Epithelial cell of prostate (primary cell): Measurements from ENCODE around the gene CRYM.
"Not testable (repeated sequence)": the region's sequence is repeated elsewhere in the genome, so short reads cannot be mapped to it uniquely, and the experiment has no call there.

Source experiments
- DNase-seq: peaks from one replicate; pipeline ENCODE4 v3.0.0-alpha.2; 2011; ENCODE audit warnings: low read depth, low spot score
- H3K27ac ChIP-seq: fragments of 450-650 bp; 2 replicates; pipeline ENCODE4 v1.5.1; 2017; ENCODE audit warnings: mild to moderate bottlenecking

Gene CRYM

DNA sequence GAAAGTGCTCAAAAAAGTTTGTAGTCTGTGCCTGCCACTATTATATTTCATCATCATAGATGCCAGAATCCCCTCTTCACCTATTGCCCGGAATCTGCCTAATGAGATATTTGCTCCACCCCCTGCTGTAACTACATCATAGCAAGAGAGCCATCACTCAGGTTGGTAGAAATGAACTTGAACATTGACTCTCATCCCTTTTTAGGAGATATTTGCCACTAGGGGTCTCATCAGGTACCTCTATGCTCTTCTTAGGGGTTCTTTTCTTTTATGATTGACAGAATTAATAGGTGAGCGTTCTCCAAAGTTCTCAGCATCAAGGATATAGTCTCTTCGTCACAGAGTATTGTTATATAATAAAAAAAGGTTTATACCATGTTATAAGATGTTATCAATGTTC, 24.6 kb downstream of the CRYM start:
- no peak for DNase-seq
- H3K27ac ChIP-seq, result no peak overlapping the region

GRCh38 chr16:21250072-21250923, 27.8 kb downstream of the CRYM start:
- no peak for DNase-seq
- H3K27ac ChIP-seq, result no peak overlapping the region

DNA sequence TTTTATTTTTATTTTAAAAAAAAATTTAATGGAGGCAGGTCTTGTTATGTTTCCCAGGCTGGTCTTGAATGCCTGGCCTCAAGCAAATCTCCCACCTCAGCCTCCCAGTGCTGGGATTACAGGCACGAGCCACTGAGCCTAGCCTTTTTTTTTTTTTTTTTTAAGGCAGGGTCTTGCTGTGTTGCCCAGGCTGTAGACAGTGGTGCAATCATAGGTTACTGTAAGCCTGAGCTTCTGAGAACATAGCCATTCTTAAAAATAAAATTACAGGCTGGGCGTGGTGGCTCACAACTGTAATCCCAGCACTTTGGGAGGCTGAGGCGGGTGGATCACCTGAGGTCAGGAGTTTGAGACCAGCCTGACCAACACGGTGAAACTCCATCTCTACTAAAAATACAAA, 29.9 kb downstream of the CRYM start:
- not testable (repeated sequence) for H3K27ac ChIP-seq, DNase-seq

GRCh38 chr16:21244518-21245215, 33.4 kb downstream of the CRYM start:
- DNase-seq, result no peak
- H3K27ac ChIP-seq, result no peak overlapping the region

DNA sequence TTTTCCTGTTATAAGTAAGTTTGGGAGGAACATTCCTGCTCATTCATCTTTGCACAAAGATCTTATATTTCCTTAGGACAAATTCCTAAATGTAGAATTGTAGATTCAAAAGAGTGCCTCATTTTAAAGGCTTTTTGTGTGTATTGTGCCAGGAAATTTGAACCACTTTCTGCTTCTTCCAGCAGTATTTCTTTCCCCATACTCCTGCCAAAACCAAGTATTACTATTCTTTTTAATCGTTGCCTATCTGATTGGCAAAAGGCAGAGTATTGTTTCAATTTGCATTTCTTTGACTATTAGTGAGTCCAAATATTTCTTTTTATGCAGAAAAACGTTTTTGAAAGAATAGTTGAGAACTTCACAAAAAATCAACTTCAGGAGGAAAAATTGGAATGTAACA, 35.3 kb downstream of the CRYM start:
- DNase-seq, result no peak
- no peak overlapping the region for H3K27ac ChIP-seq

- DNase-seq, result no peak
- no peak overlapping the region for H3K27ac ChIP-seq
Measured at GRCh38 chr16:21239646-21240045, 38.4 kb downstream of the CRYM start.

DNA sequence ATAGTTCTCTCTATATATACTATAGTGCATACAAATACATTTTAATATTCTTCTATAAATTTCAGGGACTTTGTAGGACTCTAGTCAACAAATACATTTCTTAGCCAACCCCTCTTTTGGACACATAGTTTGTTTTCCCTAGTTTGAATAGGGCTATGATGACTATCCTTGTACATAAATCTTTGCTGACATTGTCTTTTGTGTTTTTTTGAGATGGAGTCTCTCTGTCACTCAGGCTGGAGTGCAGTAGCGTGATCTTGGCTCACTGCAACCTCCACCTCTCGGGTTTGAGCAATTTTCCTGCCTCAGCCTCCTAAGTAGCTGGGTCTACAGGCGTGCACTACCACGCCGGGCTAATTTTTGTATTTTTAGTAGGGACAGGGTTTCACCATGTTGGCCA, 41.3 kb downstream of the CRYM start:
- DNase-seq, result no peak
- no peak overlapping the region for H3K27ac ChIP-seq

- DNase-seq, result no peak
- H3K27ac ChIP-seq, result no peak overlapping the region
Measured at GRCh38 chr16:21235199-21235585, 42.9 kb downstream of the CRYM start.

GRCh38 chr16:21233521-21234150, 44.5 kb downstream of the CRYM start, which contains the start of gene ANKS4B:
Gene ANKS4B, plus strand, starts transcription at chr16:21233699. Its CDS starts 39 bp downstream, at chr16:21233738.
- no peak within 1 kb of the TSS for H3K27ac ChIP-seq
- no peak for DNase-seq

GRCh38 chr16:21233045-21233520, 45.0 kb downstream of the CRYM start:
- DNase-seq, result no peak
- H3K27ac ChIP-seq, result no peak overlapping the region

GRCh38 chr16:21228361-21228872, 49.7 kb downstream of the CRYM start:
- no peak for DNase-seq
- H3K27ac ChIP-seq, result no peak overlapping the region

DNA sequence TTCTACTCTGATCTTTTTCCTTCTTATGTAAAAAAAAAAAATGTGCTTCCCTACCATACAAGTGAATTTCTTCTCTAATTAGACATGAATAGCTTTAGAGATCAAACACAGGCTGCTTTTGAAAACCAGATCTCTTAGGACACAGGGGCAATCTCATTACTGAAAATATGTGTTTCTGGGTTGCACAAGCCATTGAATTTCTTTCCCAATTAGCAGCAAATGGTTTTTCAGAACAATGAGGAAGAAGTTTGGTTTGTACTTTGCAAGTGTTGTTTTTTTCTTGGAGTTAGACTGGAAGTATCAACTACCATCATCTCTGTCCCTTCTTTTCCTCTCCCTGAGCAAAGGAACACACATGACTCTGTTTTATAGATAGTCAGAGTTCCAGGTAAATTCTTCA, 50.2 kb downstream of the CRYM start:
- DNase-seq, result no peak
- H3K27ac ChIP-seq, result no peak overlapping the region

DNA sequence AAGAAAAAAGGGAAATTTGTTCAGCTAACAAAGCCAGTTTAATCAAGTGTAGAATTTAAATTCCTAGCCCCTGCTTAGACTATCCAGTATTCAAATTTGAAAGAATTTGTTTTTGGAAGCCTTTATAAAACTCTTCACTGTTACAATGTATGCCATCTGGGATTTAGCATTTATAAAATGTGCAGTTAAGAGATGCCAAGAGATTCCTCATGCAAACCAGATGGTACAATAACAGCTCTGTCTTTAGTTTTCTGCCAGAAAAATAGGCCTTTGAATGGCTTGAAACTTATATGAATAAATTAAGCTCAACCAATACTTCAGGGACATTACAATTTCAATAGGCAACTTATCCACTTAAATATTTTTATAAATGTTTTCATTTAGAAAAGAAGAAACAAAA, 51.3 kb downstream of the CRYM start:
- DNase-seq, result no peak
- H3K27ac ChIP-seq, result no peak overlapping the region

GRCh38 chr16:21224800-21225199, 53.3 kb downstream of the CRYM start:
- DNase-seq, result no peak
- H3K27ac ChIP-seq, result no peak overlapping the region

DNA sequence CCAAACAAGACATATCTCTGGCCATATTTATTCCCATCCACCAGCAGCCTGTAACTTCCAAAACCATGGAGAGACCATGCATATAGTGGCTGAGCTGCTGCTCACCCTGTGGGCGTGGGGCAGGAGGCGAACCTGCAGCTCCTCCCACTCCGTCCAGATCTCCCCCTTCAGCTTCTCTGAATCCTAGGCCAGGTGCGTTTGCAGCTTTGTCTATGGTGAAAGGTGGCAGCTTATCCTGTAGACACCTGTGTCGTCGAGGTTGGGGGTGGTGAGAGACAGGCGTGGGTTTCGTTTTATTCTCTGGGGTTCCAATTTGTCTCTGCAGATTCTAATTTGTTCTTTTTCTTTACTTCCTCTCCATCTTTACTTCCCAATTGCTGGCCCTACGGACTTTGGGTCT, 54.3 kb downstream of the CRYM start:
- no peak overlapping the region for H3K27ac ChIP-seq
- no peak for DNase-seq

DNA sequence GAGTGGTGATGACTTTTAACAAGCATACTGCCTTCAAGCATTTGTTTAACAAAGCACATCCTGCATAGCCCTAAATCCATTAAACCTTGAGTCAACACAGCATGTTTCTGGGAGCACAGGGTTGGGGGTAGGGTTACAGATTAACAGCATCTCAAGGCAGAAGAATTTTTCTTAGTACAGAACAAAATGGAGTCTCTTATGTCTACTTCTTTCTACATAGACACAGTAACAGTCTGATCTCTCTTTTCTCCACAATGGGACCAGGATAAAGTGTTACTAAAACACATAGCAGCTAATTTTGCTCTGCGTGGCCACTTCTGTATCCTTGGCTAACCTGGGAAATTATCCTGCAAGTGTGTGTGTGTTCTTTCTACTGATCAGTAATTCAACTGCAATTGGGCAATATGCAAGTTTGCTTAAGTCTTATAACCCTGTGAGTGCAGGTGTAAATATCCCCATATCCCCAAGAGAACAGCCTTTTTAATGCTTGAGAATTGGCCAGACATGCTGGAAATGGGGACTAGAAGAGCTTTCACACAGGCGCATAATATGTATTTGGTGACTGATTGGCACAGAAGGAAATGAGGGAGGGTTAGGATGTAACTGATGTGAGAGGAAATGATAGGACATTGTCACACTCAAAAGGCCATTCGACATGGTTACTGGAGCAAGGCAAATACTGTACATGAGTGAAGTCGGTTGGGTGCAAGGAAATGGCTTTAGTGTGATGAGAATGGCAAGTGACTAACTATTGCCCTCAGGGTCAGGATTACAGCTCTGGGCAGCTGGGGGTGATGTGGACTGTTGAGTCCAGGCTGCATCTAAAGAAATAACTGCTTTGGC, 55.4 kb downstream of the CRYM start:
- no peak overlapping the region for H3K27ac ChIP-seq
- no peak for DNase-seq

DNA sequence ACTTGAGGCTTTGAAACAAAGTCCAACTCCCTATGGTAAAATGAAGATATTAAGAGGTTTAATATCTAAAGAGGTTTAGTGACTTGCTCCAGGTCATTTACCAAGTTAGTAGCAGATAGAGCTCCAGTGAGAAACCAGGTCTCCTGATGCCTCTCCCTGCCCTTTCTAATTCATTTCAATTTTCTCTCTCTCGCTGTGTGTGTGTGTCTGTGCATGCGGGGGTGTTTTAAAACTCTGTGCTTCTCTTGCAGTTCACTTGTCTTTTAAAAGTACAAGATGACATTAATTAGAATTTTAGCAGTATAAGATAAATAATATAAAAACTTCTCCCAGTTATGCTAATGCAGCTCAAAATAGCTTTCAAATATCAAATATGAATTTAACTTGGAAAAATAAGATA, 58.5 kb downstream of the CRYM start:
- no peak for DNase-seq
- no peak overlapping the region for H3K27ac ChIP-seq

DNA sequence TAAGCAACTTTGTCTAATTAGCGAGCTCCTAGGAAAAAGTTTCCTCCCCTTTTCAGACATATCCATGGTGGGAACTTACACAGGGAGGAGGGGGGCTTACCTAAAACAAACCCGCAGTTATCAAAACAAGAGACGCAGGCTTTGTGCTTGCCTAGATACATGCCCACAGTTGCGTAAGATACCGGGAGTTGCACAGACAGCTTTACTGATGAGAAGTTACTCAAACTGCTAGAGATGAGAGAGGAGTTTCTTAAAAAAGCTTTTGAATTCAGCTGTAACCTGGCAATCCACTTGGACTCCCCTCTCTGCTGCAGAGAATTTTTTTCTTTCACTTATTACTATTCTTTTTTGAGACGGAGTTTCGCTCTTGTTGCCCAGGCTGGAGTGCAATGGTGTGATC, 59.9 kb downstream of the CRYM start:
- no peak for DNase-seq
- no peak overlapping the region for H3K27ac ChIP-seq

- no peak overlapping the region for H3K27ac ChIP-seq
- DNase-seq, result no peak
Measured at GRCh38 chr16:21217121-21217520, 61.0 kb downstream of the CRYM start.

DNA sequence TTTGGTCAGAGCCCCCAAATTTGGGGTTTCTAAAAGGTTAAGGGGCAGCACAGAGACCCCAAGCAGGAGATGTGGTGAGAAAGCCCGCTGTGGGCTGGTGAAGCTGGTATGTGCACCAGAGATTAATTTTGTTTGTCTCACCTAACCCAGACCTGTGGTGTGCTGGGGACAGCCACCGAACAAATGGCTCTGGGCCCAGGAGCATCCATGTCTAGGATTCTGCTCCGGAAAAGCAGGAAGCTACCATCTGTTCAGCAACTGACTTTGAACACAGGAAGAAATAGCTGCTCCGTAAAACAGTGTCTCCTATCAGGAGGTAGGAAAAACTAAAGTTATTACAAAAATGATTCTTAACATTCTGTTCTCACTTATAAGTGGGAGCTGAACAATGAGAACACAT, 64.0 kb downstream of the CRYM start:
- DNase-seq, result no peak
- no peak overlapping the region for H3K27ac ChIP-seq
